ENCODE data around the gene YTHDF1. TPM values are rescaled to one million over a fixed set of nuclear protein-coding genes. Genes with fewer than 3 reads are reported as not detected.
A peak's percentile ranks its signal among the peaks of the same experiment; 100 is the strongest.

The YTHDF1 gene
- total RNA-seq, 1 experiment from 2014 or later: 85.4 TPM

- no peak overlapping the region for H3K18ac ChIP-seq (ENCODE audit: insufficient read length, low read depth, low read length)
- WGBS (ENCODE audit: extremely low coverage, insufficient read length, low lambda C conversion rate): no CpG with 5 or more reads among the region's 13 CpGs
- no peak overlapping the region for H3K27ac ChIP-seq (ENCODE audit: insufficient read length, low read depth, low read length)
- DNase-seq: peak; percentile 77
- H2BK5ac ChIP-seq (ENCODE audit: insufficient read length, low read length): no peak overlapping the region
- no peak overlapping the region for H4K8ac ChIP-seq (replicated peaks; ENCODE audit: insufficient read length, low read depth, low read length)
- H3T11ph ChIP-seq (ENCODE audit: low read length): no peak overlapping the region
- H3K23ac ChIP-seq (ENCODE audit: insufficient read length, low read depth, low read length): no peak overlapping the region
- no peak overlapping the region for H3K56ac ChIP-seq (ENCODE audit: insufficient read length, low read depth, low read length)
- no peaks in the 10 kb centered on the region for H3K79me1 ChIP-seq (ENCODE audit: insufficient read depth, low read depth, low read length, poor library complexity, severe bottlenecking)
- Mint-ChIP-seq H3K27ac (no peak overlapping the region), H3K4me3 (no peak overlapping the region), H3K4me1 (peaks cover 11 to 29% of the 10 kb centered on the region in 2 experiments), H3K9me3 (peaks cover 2% of the 10 kb centered on the region in 2 experiments; a peak in 3 of 5 replicates), H3K27me3 (ENCODE audit: low read depth) (peaks cover 19% of the 10 kb centered on the region), H3K36me3 (ENCODE audit: insufficient read depth in 1 of 3, low read depth in 3 of 3) (peaks cover 0 to 1% (median 0%) of the 10 kb centered on the region in 3 experiments; a peak in 2 of 7 replicates)
- no peak overlapping the region for H2AK5ac ChIP-seq (ENCODE audit: insufficient read length, low read length)
- no peaks in the 10 kb centered on the region for H3K27me3 ChIP-seq (ENCODE audit: insufficient read depth, low read length)
- peak; percentile 97 for TF ChIP-seq CTCF (conservative IDR thresholded peaks at IDR 0.05)
- peaks cover 2% of the 10 kb centered on the region for H3K23me2 ChIP-seq (ENCODE audit: insufficient read length, low read depth, low read length, poor library complexity, severe bottlenecking)
- no peak overlapping the region for H3K4me2 ChIP-seq (ENCODE audit: insufficient read depth, insufficient read length, low read length)
- H3K4me1 ChIP-seq (ENCODE audit: insufficient read depth, low read length): no peaks in the 10 kb centered on the region
- H3K9ac ChIP-seq (ENCODE audit: extremely low read depth, insufficient read length, low read length): no peak overlapping the region
- H2AFZ ChIP-seq (ENCODE audit: low read length): no peak overlapping the region
- no peaks in the 10 kb centered on the region for H3K79me2 ChIP-seq (ENCODE audit: insufficient read depth, low read length)
- no peak overlapping the region for H2BK20ac ChIP-seq (ENCODE audit: low read depth, low read length, poor library complexity, severe bottlenecking)
- H4K20me1 ChIP-seq (ENCODE audit: control insufficient read depth, insufficient read depth, insufficient read length): peaks cover 11% of the 10 kb centered on the region
- H3K14ac ChIP-seq (ENCODE audit: insufficient read depth, low read length): no peak overlapping the region
- no peak overlapping the region for H4K5ac ChIP-seq (ENCODE audit: insufficient read length, low read depth, low read length)
- no peaks in the 10 kb centered on the region for H3K9me3 ChIP-seq (ENCODE audit: control insufficient read depth, low read depth, low read length)
- H2BK12ac ChIP-seq (ENCODE audit: insufficient read length, low read depth, low read length): no peak overlapping the region
- H2BK120ac ChIP-seq (ENCODE audit: low read depth, low read length, poor library complexity, severe bottlenecking): no peak overlapping the region
- no peak overlapping the region for H4K91ac ChIP-seq (ENCODE audit: insufficient read length, low read depth, low read length)
- no peak overlapping the region for H3K4ac ChIP-seq (ENCODE audit: low read depth, low read length)
- no peak overlapping the region for H2BK15ac ChIP-seq (ENCODE audit: low read depth, low read length)
Observed at GRCh38 chr20:63183422-63184146, 32.3 kb downstream of the YTHDF1 start.
